Nephron (organoid): ENCODE measurements around the gene IGLON5.

ENCODE experiments used
- H3K27ac Mint-ChIP-seq, 3 experiments: 2 replicates each; pipeline ENCODE4 v1.8.0; 2020; ENCODE audit warnings: mixed read lengths in 3 of 3, mild to moderate bottlenecking in 2 of 3, moderate library complexity in 1 of 3
- H3K27me3 Mint-ChIP-seq: 2 replicates; pipeline ENCODE4 v1.8.0; 2021; ENCODE audit warnings: low read depth, mild to moderate bottlenecking, moderate library complexity, mixed read lengths
- H3K36me3 Mint-ChIP-seq: 2 replicates; pipeline ENCODE4 v1.8.0; 2020; ENCODE audit warnings: low read depth, mixed read lengths
- H3K4me1 Mint-ChIP-seq: 2 replicates; pipeline ENCODE4 v1.8.0; 2020; ENCODE audit warnings: mixed read lengths
- H3K4me3 Mint-ChIP-seq, 3 experiments: 2 replicates each; pipeline ENCODE4 v1.8.0; 2020; ENCODE audit warnings: mild to moderate bottlenecking in 3 of 3, mixed read lengths in 3 of 3, moderate library complexity in 2 of 3
- H3K9me3 Mint-ChIP-seq: 2 replicates; pipeline ENCODE4 v1.8.0; 2020; ENCODE audit warnings: mixed read lengths
- CTCF ChIP-seq, 3 experiments: fragments of 200-600 bp; sonication (generic); IDR thresholded peaks; one replicate each; pipeline ENCODE4 v1.5.0; 2021; ENCODE audit warnings: antibody characterized with exemption in 3 of 3; ENCODE audit not compliant: unreplicated experiment in 3 of 3

Gene IGLON5

GRCh38 chr19:51301266-51301665, 10.2 kb upstream of the IGLON5 start:
- Mint-ChIP-seq H3K4me1 (no peaks in the 10 kb centered on the region), H3K27me3 (peaks cover 18% of the 10 kb centered on the region)
- no peak for TF ChIP-seq CTCF (IDR thresholded peaks at IDR 0.05; ENCODE audit: unreplicated experiment in 3 of 3)

GRCh38 chr19:51305479-51305878, 6.0 kb upstream of the IGLON5 start:
- Mint-ChIP-seq H3K4me1 (peaks cover 7% of the 10 kb centered on the region), H3K4me3 (no peak overlapping the region), H3K27me3 (peaks cover 41% of the 10 kb centered on the region), H3K27ac (no peak overlapping the region), H3K9me3 (peaks cover 17% of the 10 kb centered on the region), H3K36me3 (no peaks in the 10 kb centered on the region)
- TF ChIP-seq CTCF (IDR thresholded peaks at IDR 0.05; ENCODE audit: unreplicated experiment in 3 of 3), result no peak

More at GRCh38 chr19:51301266-51301665, 10.2 kb upstream of the IGLON5 start:
- Mint-ChIP-seq H3K27ac (no peak overlapping the region), H3K4me3 (no peak overlapping the region), H3K9me3 (peaks cover 8% of the 10 kb centered on the region), H3K36me3 (no peaks in the 10 kb centered on the region)

- peaks cover 33% of the 10 kb centered on the region for H3K4me1 Mint-ChIP-seq
- peaks cover 11% of the 10 kb centered on the region for H3K9me3 Mint-ChIP-seq
- no peak overlapping the region for H3K27ac Mint-ChIP-seq
- H3K27me3 Mint-ChIP-seq, result peaks cover 38% of the 10 kb centered on the region
- H3K36me3 Mint-ChIP-seq, result peaks cover 4% of the 10 kb centered on the region
- H3K4me3 Mint-ChIP-seq, result no peak overlapping the region
- TF ChIP-seq CTCF (IDR thresholded peaks at IDR 0.05; ENCODE audit: unreplicated experiment in 3 of 3), result no peak
Observed at GRCh38 chr19:51316688-51317087, 5.2 kb downstream of the IGLON5 start.

GRCh38 chr19:51317376-51317775, 5.9 kb downstream of the IGLON5 start:
- TF ChIP-seq CTCF (IDR thresholded peaks at IDR 0.05; ENCODE audit: unreplicated experiment in 3 of 3), result no peak
- H3K9me3 Mint-ChIP-seq, result peaks cover 11% of the 10 kb centered on the region
- peaks cover 35% of the 10 kb centered on the region for H3K27me3 Mint-ChIP-seq
- H3K4me1 Mint-ChIP-seq, result peaks cover 30% of the 10 kb centered on the region
- H3K4me3 Mint-ChIP-seq, result no peak overlapping the region
- H3K36me3 Mint-ChIP-seq, result peaks cover 4% of the 10 kb centered on the region
- no peak overlapping the region for H3K27ac Mint-ChIP-seq

- peaks cover 4% of the 10 kb centered on the region for H3K36me3 Mint-ChIP-seq
- H3K4me1 Mint-ChIP-seq, result peaks cover 28% of the 10 kb centered on the region
- H3K27ac Mint-ChIP-seq, result no peak overlapping the region
- H3K9me3 Mint-ChIP-seq, result peaks cover 11% of the 10 kb centered on the region
- no peak overlapping the region for H3K4me3 Mint-ChIP-seq
- TF ChIP-seq CTCF (IDR thresholded peaks at IDR 0.05; ENCODE audit: unreplicated experiment in 3 of 3), result no peak
- H3K27me3 Mint-ChIP-seq, result peaks cover 30% of the 10 kb centered on the region
Observed at GRCh38 chr19:51317968-51318367, 6.5 kb downstream of the IGLON5 start.
